IMR-90 (cell line): ENCODE data around the gene SIRPD. TPM values are rescaled to one million over a fixed set of nuclear protein-coding genes. Genes with fewer than 3 reads are reported as not detected.

Source experiments
- ATAC-seq: fragments of 200-7000 bp; cut with Tn5 transposase; 2 replicates; pipeline ENCODE4 v1.9.1; 2020; ENCODE audit warnings: low read depth, mild to moderate bottlenecking, moderate library complexity
- BruUV-seq: library from RNA; stranded (reverse); fragments of 400-500 nt; replicated peaks from 2 replicates; lab custom pipeline; 2021; lab: Mats Ljungman, UMichigan
- CTCF ChIA-PET: fragments of 300-600 bp; formaldehyde crosslinking; extraction: SDS; loops from one replicate; lab custom pipeline; 2021; ENCODE audit warnings: antibody characterized with exemption; lab: Yijun Ruan, JAX
- POLR2A ChIA-PET: fragments of 300-600 bp; sonication (Branson Sonifier 250); formaldehyde crosslinking; loops from one replicate; lab custom pipeline; 2022; ENCODE audit warnings: antibody characterized with exemption; ENCODE audit not compliant: unreplicated experiment; lab: Charles Lee
- DNase-seq: peaks from one replicate; pipeline ENCODE4 v3.0.0; 2013
- H2AFZ ChIP-seq: replicated peaks from 2 replicates; pipeline ENCODE3; 2013; ENCODE audit warnings: low read length, mild to moderate bottlenecking; ENCODE audit not compliant: poor library complexity
- H2AK5ac ChIP-seq: 2 replicates; pipeline ENCODE4 v1.6.1; 2013; ENCODE audit warnings: low read depth, low read length, inconsistent platforms
- H2AK9ac ChIP-seq: replicated peaks from 2 replicates; pipeline ENCODE3; 2013; ENCODE audit warnings: mild to moderate bottlenecking, low read depth, low read length, moderate library complexity; ENCODE audit not compliant: poor library complexity
- H2BK120ac ChIP-seq: 2 replicates; pipeline ENCODE4 v1.6.1; 2013; ENCODE audit warnings: low read depth, low read length, inconsistent platforms
- H2BK15ac ChIP-seq: 3 replicates; pipeline ENCODE4 v1.6.1; 2013; ENCODE audit warnings: low read depth, low read length, inconsistent platforms
- H2BK20ac ChIP-seq: 2 replicates; pipeline ENCODE4 v1.6.1; 2013; ENCODE audit warnings: low read depth, mild to moderate bottlenecking, inconsistent platforms, low read length, moderate library complexity
- H2BK5ac ChIP-seq: 2 replicates; pipeline ENCODE4 v1.6.1; 2013; ENCODE audit warnings: mild to moderate bottlenecking, low read depth, low read length, inconsistent platforms; ENCODE audit not compliant: poor library complexity, severe bottlenecking
- H3K14ac ChIP-seq: replicated peaks from 2 replicates; pipeline ENCODE4 v1.6.1; 2013; ENCODE audit warnings: low read depth, low read length, inconsistent platforms
- H3K18ac ChIP-seq: 2 replicates; pipeline ENCODE4 v1.6.1; 2013; ENCODE audit warnings: low read depth, low read length, control low read depth
- H3K23ac ChIP-seq: 2 replicates; pipeline ENCODE4 v1.6.1; 2013; ENCODE audit warnings: low read depth, low read length, inconsistent platforms
- H3K27ac ChIP-seq: 2 replicates; pipeline ENCODE4 v1.5.1; 2013; ENCODE audit warnings: mild to moderate bottlenecking, control low read depth, low read length; ENCODE audit not compliant: insufficient read depth
- H3K27me3 ChIP-seq: 2 replicates; pipeline ENCODE4 v1.6.1; 2013; ENCODE audit warnings: low read length; ENCODE audit not compliant: control insufficient read depth, insufficient read depth
- H3K36me3 ChIP-seq: 2 replicates; pipeline ENCODE4 v1.6.1; 2013; ENCODE audit warnings: low read length, mixed read lengths; ENCODE audit not compliant: control insufficient read depth, insufficient read depth
- H3K4ac ChIP-seq: 2 replicates; pipeline ENCODE4 v1.6.1; 2013; ENCODE audit warnings: low read depth, low read length, inconsistent platforms
- H3K4me1 ChIP-seq: 2 replicates; pipeline ENCODE4 v1.6.1; 2013; ENCODE audit warnings: low read length, mixed read lengths; ENCODE audit not compliant: control insufficient read depth, insufficient read depth
- H3K4me2 ChIP-seq: 2 replicates; pipeline ENCODE4 v1.6.1; 2013; ENCODE audit warnings: low read depth, mild to moderate bottlenecking, control low read depth, low read length, moderate library complexity
- H3K4me3 ChIP-seq: 2 replicates; pipeline ENCODE4 v1.5.1; 2013; ENCODE audit warnings: low read depth, mild to moderate bottlenecking, control low read depth, low read length, moderate library complexity; ENCODE audit not compliant: insufficient read depth
- H3K56ac ChIP-seq: 2 replicates; pipeline ENCODE4 v1.6.1; 2013; ENCODE audit warnings: low read length, inconsistent platforms; ENCODE audit not compliant: insufficient read depth; ENCODE audit errors: extremely low read depth
- H3K79me1 ChIP-seq, 2 experiments: 2 replicates each; pipeline ENCODE4 v1.6.1; 2013; ENCODE audit warnings: low read length in 2 of 2, inconsistent platforms in 1 of 2, low read depth in 1 of 2
- H3K9ac ChIP-seq: 2 replicates; pipeline ENCODE4 v1.6.1; 2013; ENCODE audit warnings: low read depth, low read length, control low read depth
- H3K9me1 ChIP-seq: 2 replicates; pipeline ENCODE4 v1.6.1; 2013; ENCODE audit warnings: low read length, inconsistent platforms; ENCODE audit not compliant: insufficient read depth
- H3K9me3 ChIP-seq: 2 replicates; pipeline ENCODE4 v1.6.1; 2013; ENCODE audit warnings: low read length; ENCODE audit not compliant: control insufficient read depth, insufficient read depth
- H4K20me1 ChIP-seq: 2 replicates; pipeline ENCODE4 v1.6.1; 2013; ENCODE audit warnings: low read length, inconsistent platforms; ENCODE audit not compliant: insufficient read depth
- H4K5ac ChIP-seq: 2 replicates; pipeline ENCODE4 v1.6.1; 2013; ENCODE audit warnings: mild to moderate bottlenecking, low read depth, low read length, control low read depth
- H4K8ac ChIP-seq, 2 experiments: 2 replicates each; pipeline ENCODE4 v1.6.1; 2013; ENCODE audit warnings: low read depth in 2 of 2, low read length in 2 of 2, control low read depth in 1 of 2, inconsistent platforms in 1 of 2
- H4K91ac ChIP-seq: 2 replicates; pipeline ENCODE4 v1.6.1; 2013; ENCODE audit warnings: low read depth, low read length, inconsistent platforms; ENCODE audit not compliant: insufficient read depth
- CEBPB ChIP-seq: IDR thresholded peaks from 2 replicates; pipeline ENCODE4 v1.6.1; 2012; ENCODE audit warnings: low read depth, low read length, improper control_type of control experiment
- WGBS, 2 experiments: methylation state at CpG; one replicate each; pipeline versions ENCODE4 v1.1.5 to v1.1.7; 2013; ENCODE audit warnings: missing lambda C conversion rate in 2 of 2; ENCODE audit not compliant: insufficient read length in 1 of 2; ENCODE audit errors: extremely low coverage in 2 of 2; 5-methylcytosine and 5-hydroxymethylcytosine counted together
- dilution Hi-C: fragments of 300-500 bp; cut with HindIII; formaldehyde crosslinking; loops from one replicate; pipeline ENCODE4 v1.14.3; 2018; ENCODE audit warnings: low sequenced_read_pairs; ENCODE audit not compliant: unreplicated experiment
- in situ Hi-C: fragments of 300-500 bp; cut with MboI; formaldehyde crosslinking; loops from 3 replicates; pipeline ENCODE4 v1.14.3; 2019; ENCODE audit warnings: low sequenced_read_pairs, inconsistent platforms, mixed read lengths
- intact Hi-C: fragments of 100-400 bp; cut with micrococcal nuclease; formaldehyde crosslinking; loops from 2 replicates; pipeline ENCODE4 v1.10.0; 2022
- polyA plus RNA-seq, 3 experiments: library from polyadenylated mRNA; depleted of rRNA; stranded (reverse); fragments of >200 nt; gene quantifications; 2 replicates each; pipeline ENCODE4 v1.2.3, GENCODE V29; 2012; ENCODE audit warnings: low replicate concordance in 1 of 3
- total RNA-seq: library from RNA; depleted of rRNA; stranded (reverse); fragments of >200 nt; gene quantifications from 2 replicates; pipeline ENCODE4 v1.2.3, GENCODE V29; 2012

The SIRPD gene
- total and polyA plus RNA-seq, 2 of the 4 experiments (the other 2 are of a cell fraction): not detected

DNA sequence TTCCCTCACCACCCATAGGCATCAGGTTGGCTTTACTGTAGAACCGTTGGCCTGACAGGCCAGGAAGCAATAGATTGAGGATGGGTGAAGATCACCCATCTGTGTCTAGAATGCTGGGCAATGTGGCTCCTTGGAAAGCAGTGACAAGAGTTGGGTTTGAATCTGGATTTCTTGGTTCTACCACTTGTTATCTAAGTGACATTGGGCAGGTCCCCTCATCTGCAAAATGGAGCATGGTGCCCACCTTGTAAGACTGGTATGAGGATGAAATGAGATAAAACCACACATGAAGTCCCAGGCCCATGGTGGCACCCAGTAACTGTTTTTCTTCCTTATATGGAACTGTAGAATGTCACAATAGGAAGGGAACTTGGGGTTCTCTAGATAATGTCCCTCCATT is 43.7 kb downstream of the SIRPD start:
- no peak for TF ChIP-seq CEBPB
- Histone ChIP-seq H4K5ac (no peak overlapping the region), H3K4me3 (no peak overlapping the region), H3K9me3 (no peaks in the 10 kb centered on the region), H3K4me2 (no peak overlapping the region), H3K9me1 (no peaks in the 10 kb centered on the region), H3K27ac (no peak overlapping the region), H3K36me3 (no peaks in the 10 kb centered on the region), H3K23ac (no peak overlapping the region), H3K79me1 (no peaks in the 10 kb centered on the region), H3K18ac (no peak overlapping the region), H4K91ac (no peak overlapping the region), H3K4me1 (no peaks in the 10 kb centered on the region), H2AFZ (no peak overlapping the region), H2AK5ac (no peak overlapping the region), H2BK20ac (no peak overlapping the region), H3K4ac (no peak overlapping the region), H4K8ac (no peak overlapping the region), H2BK15ac (no peak overlapping the region), H2BK5ac (no peak overlapping the region), H4K20me1 (no peaks in the 10 kb centered on the region), H2AK9ac (no peak overlapping the region), H3K9ac (no peak overlapping the region), H3K56ac (no peak overlapping the region), H3K27me3 (peaks cover 10% of the 10 kb centered on the region), H3K14ac (no peak overlapping the region), H2BK120ac (no peak overlapping the region)
- POLR2A ChIA-PET: no interaction called here
- dilution Hi-C loops: no loop called here
- no TSS peak for BruUV-seq
- intact Hi-C loops: no loop called here
- CTCF ChIA-PET: interaction anchor here (0.6 kb wide), 1 partner anchor 10 kb away, joined by 3 read pairs; no protein-coding TSS in a partner anchor
- ATAC-seq: no peak
- no CpG with 5 or more reads among the region's 1 CpG for WGBS, 2 experiments
- DNase-seq: no peak
- in situ Hi-C loops: no loop called here
